HG03025 (cell line): ENCODE data around the gene NRK.
"Not testable (repeated sequence)": the region's sequence is repeated elsewhere in the genome, so short reads cannot be mapped to it uniquely, and the experiment has no call there.

ENCODE experiments used
- ATAC-seq: cut with Tn5 transposase; IDR thresholded peaks from one replicate; pipeline ENCODE4 v1.9.1; 2021; ENCODE audit warnings: mild to moderate bottlenecking, moderate library complexity; ENCODE audit not compliant: unreplicated experiment, low FRiP score

NRK gene, protein sequence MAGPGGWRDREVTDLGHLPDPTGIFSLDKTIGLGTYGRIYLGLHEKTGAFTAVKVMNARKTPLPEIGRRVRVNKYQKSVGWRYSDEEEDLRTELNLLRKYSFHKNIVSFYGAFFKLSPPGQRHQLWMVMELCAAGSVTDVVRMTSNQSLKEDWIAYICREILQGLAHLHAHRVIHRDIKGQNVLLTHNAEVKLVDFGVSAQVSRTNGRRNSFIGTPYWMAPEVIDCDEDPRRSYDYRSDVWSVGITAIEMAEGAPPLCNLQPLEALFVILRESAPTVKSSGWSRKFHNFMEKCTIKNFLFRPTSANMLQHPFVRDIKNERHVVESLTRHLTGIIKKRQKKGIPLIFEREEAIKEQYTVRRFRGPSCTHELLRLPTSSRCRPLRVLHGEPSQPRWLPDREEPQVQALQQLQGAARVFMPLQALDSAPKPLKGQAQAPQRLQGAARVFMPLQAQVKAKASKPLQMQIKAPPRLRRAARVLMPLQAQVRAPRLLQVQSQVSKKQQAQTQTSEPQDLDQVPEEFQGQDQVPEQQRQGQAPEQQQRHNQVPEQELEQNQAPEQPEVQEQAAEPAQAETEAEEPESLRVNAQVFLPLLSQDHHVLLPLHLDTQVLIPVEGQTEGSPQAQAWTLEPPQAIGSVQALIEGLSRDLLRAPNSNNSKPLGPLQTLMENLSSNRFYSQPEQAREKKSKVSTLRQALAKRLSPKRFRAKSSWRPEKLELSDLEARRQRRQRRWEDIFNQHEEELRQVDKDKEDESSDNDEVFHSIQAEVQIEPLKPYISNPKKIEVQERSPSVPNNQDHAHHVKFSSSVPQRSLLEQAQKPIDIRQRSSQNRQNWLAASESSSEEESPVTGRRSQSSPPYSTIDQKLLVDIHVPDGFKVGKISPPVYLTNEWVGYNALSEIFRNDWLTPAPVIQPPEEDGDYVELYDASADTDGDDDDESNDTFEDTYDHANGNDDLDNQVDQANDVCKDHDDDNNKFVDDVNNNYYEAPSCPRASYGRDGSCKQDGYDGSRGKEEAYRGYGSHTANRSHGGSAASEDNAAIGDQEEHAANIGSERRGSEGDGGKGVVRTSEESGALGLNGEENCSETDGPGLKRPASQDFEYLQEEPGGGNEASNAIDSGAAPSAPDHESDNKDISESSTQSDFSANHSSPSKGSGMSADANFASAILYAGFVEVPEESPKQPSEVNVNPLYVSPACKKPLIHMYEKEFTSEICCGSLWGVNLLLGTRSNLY (N-terminal part only)

DNA sequence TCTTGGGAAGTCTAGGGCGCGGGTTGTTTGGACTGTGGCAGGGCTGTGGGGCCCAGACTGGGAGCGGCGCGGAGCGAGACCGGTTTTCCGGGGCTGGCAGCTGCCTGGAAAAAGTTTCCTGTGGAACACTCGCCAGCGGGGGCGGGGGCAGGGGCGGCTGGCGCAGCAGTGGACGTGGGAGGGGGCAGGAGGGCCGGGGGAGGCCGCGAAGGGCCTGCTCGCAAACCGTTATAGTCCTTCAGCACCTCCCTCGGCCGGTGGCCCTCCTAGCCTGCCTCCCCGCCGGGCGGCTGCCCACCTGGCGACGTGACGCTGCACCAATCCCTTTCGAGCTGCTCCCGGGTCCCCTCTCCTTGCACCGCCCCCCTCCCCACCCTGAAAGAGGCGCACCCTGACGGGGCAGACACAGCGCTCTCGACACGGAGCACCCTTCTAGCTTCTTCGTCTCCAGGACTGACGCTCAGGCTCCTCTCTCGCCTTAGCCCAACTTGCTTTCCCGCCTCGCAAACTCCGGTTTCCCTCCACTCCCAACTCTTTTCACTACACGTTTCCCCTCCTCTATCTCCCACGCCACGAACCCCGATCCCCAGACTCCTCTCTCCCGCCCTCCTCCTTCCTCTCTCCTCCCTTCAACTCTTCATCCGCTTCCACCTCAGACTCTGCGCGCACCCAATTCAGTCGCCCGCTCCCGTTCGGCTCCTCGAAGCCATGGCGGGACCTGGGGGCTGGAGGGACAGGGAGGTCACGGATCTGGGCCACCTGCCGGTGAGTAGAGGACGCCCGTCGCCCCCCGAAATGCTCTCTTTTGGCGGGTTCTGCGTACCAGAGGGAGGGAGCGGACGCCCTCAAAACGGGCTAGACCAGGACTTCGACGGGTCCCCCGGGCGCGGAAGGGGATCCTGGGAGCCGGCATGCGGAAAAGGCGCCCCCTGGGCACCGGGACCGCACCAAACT, at the start of gene NRK:
NRK (plus strand) TSS at position 402 of the 954 bp plus-strand sequence; CDS start at position 709, 307 bp downstream.
- no peak for ATAC-seq

DNA sequence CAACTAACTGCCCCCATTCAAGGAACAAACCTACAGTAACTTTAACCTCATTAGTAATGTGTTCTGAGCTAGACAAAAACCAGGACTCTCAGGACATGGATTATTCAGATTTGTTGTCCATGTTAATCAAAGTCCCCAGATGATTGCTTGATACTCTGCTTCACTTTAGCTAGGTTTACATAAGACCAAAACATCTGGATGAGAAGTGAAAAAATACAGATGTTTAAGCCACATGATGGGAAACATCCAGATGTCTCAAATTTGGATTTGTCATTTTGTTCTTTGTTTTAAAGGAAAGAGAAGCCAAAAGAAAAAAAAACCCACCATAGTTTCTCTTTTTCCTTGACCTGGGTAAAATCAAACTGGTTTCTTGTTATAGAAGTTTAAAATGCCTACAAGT, 48.5 kb upstream of the NRK start:
- ATAC-seq: no peak

DNA sequence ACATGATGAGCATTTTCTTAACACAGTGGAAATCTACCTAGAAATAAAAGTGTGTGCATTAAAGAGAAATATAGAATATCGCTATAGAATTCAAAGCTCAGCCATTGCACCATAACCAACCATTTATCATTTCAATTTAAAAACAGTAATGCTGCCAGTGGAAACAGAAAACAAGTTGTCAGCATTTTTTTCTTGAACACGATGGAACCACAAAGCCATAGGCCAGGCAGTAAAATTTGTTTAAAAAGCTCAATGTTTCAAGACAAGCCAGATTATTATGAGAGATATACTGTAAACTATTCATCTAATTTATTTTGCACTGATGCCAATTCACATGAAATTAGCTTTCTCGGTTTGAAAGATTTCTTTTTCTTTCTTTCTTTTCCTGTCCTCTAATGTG, 46.7 kb upstream of the NRK start:
- ATAC-seq: no peak

DNA sequence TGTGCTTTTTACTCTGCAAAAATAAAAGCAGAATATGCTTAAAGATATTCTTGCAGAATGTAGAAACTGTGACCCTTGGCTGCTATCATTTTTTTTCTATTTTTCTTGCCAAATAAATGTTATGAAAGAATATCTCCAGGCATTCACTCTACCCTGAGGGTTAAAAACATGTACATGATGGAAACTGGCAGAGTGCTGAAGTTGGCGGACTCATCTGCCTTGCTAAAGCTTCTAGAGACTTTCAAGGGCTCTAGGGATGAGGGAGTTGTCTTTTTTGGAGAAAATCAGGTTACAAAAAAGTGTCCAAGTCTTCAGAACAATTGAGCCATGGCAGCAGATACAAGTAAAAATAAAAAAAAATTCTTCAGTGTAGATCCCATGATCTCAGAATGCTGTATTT, 40.5 kb upstream of the NRK start:
- ATAC-seq: no peak

DNA sequence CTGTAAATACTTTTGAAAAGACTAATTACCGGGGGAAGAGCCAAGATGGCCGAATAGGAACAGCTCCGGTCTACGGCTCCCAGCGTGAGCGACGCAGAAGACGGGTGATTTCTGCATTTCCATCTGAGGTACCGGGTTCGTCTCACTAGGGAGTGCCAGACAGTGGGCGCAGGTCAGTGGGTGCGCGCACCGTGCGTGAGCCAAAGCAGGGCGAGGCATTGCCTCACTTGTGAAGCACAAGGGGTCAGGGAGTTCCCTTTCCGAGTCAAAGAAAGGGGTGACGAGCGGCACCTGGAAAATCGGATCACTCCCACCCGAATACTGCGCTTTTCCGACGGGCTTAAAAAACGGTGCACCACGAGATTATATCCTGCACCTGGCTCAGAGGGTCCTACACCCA, 25.5 kb upstream of the NRK start:
- ATAC-seq: not testable (repeated sequence)

DNA sequence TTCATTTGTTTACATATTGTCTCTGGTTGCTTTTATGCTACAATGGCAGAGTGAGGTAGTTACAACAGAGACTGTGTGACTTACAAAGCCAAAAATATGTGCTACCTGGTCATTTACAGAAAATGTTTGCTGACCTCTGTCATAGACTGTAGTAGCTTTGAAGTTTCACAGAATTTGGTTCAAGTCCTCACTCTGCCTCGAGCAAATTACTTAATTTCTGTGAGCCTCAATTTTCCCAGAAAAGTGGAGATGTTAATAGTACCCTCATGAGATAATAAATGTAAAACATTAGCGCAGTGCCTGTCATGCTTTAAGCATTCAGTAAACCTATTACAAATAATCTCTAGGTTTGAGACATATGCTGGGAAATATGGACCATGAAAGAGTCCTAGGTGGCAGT, 18.4 kb upstream of the NRK start:
- no peak for ATAC-seq

DNA sequence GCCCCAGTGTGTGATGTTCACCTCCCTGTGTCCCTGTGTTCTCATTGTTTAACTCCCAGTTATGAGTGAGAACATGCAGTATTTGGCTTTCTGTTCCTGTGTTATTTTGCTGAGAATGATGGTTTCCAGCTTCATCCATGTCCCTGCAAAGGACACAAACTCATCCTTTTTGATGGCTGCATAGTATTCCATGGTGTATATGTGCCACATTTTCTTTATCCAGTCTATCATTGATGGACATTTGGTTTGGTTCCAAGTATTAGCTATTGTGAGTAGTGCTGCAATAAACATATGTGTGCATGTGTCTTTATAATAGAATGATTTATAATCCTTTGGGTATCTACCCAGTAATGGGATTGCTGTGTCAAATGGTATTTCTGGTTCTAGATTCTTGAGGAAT, 16.7 kb upstream of the NRK start:
- not testable (repeated sequence) for ATAC-seq

DNA sequence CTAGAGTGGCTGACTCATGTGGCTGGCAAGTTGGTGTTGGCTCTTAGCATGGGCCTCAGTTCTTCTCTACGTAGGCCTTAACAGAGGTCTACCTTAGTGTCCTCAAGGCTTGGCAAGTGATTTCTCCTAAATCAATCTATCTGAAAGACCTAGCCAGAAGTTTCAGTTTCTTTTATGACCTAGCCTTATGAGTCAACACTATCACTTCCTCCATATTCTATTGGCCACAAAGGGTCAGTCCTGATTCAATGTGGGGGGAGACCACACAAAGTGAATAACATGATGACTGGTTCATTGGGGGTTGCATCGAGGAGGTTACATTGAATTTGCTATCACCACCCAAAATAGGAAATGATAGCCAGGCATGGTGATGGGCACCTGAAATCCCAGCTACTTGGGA, 5.8 kb upstream of the NRK start:
- no peak for ATAC-seq

DNA sequence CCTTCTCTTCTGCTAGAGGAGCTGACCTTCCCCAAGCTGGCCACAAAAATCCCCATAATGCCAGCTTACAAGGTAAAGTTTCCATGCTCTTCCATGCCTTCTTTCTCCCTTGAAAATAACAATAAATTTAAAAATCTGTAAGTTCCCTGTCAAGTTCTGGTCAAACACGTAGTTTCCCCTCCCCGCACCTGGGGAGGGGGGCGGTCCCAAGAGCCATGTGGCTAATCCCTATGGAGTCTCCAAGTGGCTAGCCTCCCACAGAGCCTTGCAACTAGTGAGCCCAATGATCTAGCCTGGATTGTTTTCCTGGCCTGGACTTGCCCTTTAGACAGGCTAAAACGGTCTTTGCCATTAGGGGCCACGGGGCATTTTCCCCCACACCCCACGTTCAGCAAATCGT, 2.1 kb upstream of the NRK start:
- no peak for ATAC-seq

DNA sequence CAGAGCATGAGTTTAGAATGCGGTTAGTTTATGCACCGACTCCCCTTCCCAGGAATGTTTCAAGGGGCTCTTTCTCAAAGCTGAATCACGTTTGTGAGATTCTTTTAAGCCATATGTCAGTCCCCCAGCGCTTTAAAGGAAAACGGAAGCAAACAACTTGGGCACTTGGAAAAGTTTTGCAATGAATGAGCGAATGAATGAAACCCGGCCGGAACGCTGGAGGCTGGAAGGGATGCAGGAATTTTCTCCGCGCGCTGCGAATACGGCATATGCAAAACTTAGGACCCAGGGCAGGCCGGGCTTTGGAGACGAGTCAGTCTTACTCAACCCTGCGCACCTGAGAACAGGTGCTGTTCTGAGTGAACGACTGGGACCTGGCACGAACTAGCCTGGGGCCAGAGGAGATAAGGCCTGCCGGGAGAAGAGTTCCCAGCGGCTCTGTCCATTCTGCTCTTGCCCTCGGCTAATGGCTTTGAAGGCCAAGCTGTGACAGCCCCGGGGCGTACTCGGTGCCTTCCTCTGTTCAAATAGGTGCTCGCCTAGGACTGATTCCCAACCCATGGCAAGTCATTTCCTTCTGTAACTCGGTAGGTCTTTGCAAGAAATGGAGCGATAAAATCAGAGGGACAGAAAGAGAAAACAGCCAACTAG, 743 bp upstream of the NRK start:
- no peak for ATAC-seq

DNA sequence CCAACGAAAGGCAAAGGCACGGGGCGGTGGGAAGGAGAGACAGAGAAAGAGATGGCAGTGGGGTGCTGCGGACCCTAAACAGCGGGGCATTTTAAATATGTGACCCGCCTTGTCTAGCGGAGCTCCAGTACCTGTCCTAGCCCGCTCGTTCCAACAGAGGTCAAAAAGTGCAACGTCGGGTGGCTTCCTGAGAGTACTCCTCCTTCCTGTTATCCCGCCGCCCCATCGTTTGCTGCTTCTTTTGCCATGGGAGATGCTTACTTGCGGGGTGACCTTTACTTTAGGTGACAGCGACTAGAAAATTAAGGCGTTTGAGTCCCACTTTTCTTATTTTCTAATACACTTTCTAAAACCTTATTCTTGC, 735 bp downstream of the NRK start:
- no peak for ATAC-seq

DNA sequence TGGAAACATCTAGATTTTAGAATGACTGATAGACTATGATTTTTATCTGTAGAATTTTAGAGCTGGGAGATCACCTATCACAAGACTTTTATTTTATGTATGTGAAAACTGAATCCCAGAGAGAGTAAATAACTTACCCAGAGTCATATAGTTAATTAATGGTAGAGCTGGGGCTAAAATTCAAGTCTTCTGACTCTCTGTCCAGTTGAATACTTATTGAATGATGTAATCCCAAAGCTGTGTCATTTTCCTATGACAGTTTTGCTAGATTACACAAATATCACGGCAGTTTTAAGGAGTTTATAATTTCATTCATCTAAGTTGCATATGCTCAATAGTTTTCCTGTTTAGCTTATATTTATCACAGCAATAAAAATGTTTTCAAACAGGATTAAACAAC, 6.7 kb downstream of the NRK start:
- no peak for ATAC-seq

DNA sequence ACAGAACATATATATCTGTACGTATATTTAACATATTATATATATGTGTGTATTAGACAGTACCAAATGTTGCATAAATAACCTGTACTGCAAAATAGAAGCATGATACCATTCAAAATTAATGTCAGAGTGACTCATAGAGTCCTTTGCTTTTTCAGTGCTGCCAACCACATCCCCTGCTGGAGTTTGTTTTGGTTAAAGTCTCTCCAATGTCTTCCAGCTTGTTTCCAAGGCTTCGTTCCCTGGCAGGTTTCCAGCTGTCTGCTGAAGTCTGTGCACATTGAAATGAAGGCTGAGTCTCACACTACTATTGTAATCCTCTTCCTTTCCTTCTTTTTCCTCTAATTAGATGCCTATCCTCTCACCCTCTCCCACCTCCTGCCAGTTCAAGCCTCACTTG, 14.9 kb downstream of the NRK start:
- no peak for ATAC-seq

DNA sequence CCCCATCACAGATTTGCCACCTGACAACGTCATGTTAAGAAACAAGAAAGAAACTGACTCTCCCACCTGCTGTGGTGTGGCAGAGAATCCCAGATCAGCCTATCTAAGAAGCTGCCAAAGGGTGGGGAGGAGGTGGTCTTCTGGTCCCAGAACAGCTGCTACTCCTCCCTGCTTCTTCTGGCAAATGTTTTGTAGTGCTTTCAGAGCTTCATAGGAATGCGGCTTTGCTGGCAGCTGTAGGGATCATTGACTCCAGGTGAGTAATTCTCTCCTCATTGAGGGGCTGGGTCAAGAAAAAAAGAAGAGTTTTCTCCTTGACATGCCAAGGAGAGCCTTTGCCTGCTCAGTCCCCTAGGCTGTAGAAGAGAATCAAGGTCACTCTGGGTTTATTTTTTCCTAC, 23.3 kb downstream of the NRK start:
- no peak for ATAC-seq

DNA sequence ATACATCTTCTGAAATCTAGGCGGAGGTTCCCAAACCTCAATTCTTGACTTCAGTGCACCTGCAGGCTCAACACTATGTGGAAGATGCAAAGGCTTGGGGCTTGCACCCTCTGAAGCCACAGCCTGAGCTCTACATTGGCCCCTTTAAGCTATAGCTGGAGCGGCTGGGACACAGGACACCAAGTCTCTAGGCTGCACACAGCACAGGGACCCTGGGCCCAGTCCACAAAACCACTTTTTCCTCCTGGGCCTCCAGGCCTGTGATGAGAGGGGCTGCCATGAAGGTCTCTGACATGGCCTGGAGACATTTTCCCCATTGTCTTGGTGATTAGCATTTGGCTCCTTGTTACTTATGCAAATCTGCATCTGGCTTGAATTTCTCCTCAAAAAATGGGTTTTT, 27.8 kb downstream of the NRK start:
- not testable (repeated sequence) for ATAC-seq

DNA sequence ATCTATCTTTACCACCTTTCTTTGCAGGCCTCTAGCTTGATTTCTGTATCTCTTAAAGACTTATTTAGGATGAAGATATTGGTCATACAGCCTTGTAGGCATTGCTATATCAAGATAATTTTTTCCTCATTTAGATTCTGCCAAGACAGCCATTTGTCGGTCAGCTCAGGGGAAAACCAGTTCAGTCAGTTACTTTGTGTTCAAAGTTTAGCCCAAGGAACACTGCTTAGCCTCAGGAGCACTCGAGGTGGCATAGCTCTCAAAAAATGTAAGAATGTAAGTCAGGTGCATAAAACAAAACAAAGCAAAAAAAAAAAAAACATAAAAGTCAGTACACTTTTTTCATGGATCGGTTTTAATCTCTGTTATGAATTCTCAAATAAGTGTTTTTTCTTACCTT, 43.4 kb downstream of the NRK start:
- no peak for ATAC-seq

DNA sequence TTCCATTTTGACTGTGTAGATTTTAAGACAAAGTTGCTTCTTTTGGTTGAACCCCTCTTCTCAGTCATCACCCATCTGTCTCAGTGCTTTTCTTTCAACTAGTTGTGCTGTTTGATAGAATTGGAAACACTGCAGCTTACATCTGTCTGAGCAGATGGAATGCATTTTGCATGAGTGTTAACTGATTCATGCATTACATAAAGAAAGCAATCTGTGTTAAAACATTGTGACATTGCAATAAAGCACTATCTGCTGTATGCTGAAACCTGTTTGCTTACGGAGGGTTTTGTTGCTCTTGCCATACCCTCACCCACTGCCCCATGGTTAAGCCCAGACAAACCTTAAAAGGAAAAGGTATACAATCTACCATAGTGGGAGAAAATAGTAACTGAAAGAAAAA, 47.4 kb downstream of the NRK start:
- ATAC-seq: no peak

DNA sequence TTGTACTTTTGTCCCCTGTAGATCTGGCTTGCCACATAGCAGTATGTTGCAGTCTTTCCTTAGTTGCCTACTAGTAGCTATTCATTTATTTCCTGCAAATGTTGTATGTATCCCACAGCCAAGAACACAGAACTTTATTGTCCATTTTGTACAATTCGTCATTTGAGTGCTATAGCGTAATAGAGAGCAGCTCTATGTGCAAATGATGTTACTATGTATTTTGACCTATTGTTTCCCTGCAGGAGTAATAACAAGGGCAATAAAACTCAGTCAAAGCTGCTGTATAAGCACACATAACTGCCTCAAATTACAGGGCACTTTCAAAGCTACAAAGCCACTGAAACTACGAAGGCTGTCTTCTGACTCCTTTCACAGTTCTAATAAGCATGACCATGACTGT, 48.1 kb downstream of the NRK start:
- ATAC-seq: no peak

DNA sequence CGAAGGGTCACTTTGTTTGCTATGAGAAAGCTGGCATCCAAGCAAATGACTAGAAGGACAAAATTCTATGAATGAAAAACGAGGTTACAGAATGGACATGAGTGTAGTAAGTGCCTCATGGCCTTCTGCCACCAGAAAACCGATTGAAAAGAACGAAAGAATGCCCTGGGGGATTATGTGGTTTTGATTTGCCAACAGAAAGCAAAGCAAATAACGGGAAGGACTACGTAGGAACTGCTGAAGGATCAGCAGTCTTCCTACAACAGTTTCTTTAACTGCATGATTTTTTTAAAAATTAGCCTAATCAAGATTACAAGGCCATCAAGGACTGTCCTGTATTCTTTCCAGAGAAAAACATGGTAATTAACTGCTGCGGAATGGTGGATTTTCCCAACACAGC, 50.6 kb downstream of the NRK start:
- no peak for ATAC-seq

DNA sequence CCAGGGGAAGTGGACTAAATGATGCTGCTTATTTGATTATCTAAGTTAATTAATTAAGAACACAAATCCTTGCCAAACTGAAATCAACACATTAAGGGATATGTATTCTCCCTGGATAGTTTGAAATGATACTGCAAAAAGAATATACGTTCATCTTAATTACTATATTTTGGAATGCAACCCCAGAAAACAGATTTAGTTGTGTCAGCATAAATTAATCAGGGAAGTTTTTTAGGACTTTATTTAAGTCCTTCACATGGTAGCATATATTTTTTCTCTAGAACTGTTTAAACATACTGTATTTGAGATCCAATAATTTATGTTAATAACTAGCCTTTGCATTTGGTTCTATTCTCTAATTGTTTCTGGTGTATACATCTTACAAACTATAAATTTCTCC, 52.5 kb downstream of the NRK start:
- ATAC-seq: no peak
